ENCODE data around the gene TRIM15. TPM values are rescaled to one million over a fixed set of nuclear protein-coding genes. Genes with fewer than 3 reads are reported as not detected.

Gene TRIM15
- total RNA-seq, 1 experiment from 2014 or later: 0.20 TPM

DNA sequence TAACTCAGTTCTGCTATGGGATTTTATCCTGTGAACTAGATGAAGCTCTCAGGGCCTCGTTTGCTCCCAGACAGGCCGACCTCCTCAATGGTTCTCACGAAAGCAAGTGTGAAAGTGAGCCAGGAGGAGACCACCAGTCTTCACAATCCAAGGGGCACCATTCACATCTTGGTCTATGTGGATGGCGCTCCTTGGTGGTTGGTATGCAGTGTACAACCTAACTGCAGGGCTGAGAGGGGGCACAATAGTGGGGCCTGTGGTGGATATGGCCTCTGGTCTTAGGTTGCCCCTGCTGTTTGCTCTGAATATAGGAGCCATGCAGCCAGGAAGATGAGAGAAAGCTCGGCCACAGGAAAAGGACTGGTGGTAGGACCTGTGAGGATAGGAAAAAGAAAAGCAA lies 25.2 kb downstream of the TRIM15 start:
- Histone ChIP-seq H3K14ac (ENCODE audit: insufficient read depth, low read length) (no peak overlapping the region), H2BK120ac (ENCODE audit: low read depth, low read length, poor library complexity, severe bottlenecking) (no peak overlapping the region), H3K56ac (ENCODE audit: insufficient read length, low read depth, low read length) (no peak overlapping the region), H2BK5ac (ENCODE audit: insufficient read length, low read length) (no peak overlapping the region), H4K5ac (ENCODE audit: insufficient read length, low read depth, low read length) (no peak overlapping the region), H2BK20ac (ENCODE audit: low read depth, low read length, poor library complexity, severe bottlenecking) (no peak overlapping the region), H3K9me3 (ENCODE audit: control insufficient read depth, low read depth, low read length) (no peaks in the 10 kb centered on the region), H2AFZ (ENCODE audit: low read length) (no peak overlapping the region), H3K79me2 (ENCODE audit: insufficient read depth, low read length) (no peaks in the 10 kb centered on the region), H3K27me3 (ENCODE audit: insufficient read depth, low read length) (no peaks in the 10 kb centered on the region), H2BK12ac (ENCODE audit: insufficient read length, low read depth, low read length) (no peak overlapping the region), H3K27ac (ENCODE audit: insufficient read length, low read depth, low read length) (no peak overlapping the region), H2BK15ac (ENCODE audit: low read depth, low read length) (no peak overlapping the region), H3K23me2 (ENCODE audit: insufficient read length, low read depth, low read length, poor library complexity, severe bottlenecking) (no peaks in the 10 kb centered on the region), H3K23ac (ENCODE audit: insufficient read length, low read depth, low read length) (no peak overlapping the region), H3T11ph (ENCODE audit: low read length) (no peak overlapping the region), H3K4me1 (ENCODE audit: insufficient read depth, low read length) (no peaks in the 10 kb centered on the region), H4K8ac (replicated peaks; ENCODE audit: insufficient read length, low read depth, low read length) (no peak overlapping the region), H3K4me2 (ENCODE audit: insufficient read depth, insufficient read length, low read length) (no peak overlapping the region), H3K18ac (ENCODE audit: insufficient read length, low read depth, low read length) (no peak overlapping the region), H4K91ac (ENCODE audit: insufficient read length, low read depth, low read length) (no peak overlapping the region), H2AK5ac (ENCODE audit: insufficient read length, low read length) (no peak overlapping the region), H3K4ac (ENCODE audit: low read depth, low read length) (no peak overlapping the region), H3K79me1 (ENCODE audit: insufficient read depth, low read depth, low read length, poor library complexity, severe bottlenecking) (no peaks in the 10 kb centered on the region), H3K9ac (ENCODE audit: extremely low read depth, insufficient read length, low read length) (no peak overlapping the region), H4K20me1 (ENCODE audit: control insufficient read depth, insufficient read depth, insufficient read length) (peaks cover 3% of the 10 kb centered on the region)
- TF ChIP-seq, protein P1, sequence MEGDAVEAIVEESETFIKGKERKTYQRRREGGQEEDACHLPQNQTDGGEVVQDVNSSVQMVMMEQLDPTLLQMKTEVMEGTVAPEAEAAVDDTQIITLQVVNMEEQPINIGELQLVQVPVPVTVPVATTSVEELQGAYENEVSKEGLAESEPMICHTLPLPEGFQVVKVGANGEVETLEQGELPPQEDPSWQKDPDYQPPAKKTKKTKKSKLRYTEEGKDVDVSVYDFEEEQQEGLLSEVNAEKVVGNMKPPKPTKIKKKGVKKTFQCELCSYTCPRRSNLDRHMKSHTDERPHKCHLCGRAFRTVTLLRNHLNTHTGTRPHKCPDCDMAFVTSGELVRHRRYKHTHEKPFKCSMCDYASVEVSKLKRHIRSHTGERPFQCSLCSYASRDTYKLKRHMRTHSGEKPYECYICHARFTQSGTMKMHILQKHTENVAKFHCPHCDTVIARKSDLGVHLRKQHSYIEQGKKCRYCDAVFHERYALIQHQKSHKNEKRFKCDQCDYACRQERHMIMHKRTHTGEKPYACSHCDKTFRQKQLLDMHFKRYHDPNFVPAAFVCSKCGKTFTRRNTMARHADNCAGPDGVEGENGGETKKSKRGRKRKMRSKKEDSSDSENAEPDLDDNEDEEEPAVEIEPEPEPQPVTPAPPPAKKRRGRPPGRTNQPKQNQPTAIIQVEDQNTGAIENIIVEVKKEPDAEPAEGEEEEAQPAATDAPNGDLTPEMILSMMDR (conservative IDR thresholded peaks at IDR 0.05): no peak
- Mint-ChIP-seq H3K9me3 (no peaks in the 10 kb centered on the region; a peak in 1 of 5 replicates), H3K4me1 (no peaks in the 10 kb centered on the region), H3K27me3 (ENCODE audit: low read depth) (no peaks in the 10 kb centered on the region; the same call in 1 of the 2 replicates), H3K4me3 (no peak overlapping the region), H3K27ac (no peak overlapping the region), H3K36me3 (ENCODE audit: insufficient read depth in 1 of 3, low read depth in 3 of 3) (peaks cover 32 to 77% (median 58%) of the 10 kb centered on the region in 3 experiments)
- DNase-seq: no peak
- WGBS (ENCODE audit: extremely low coverage, insufficient read length, low lambda C conversion rate): no CpG with 5 or more reads among the region's 5 CpGs

Measured in H9 (cell line).